Eye (tissue), 1 donor: ENCODE measurements around the gene TCHP.
A peak's percentile ranks its signal among the peaks of the same experiment; 100 is the strongest.
"Not testable (repeated sequence)": the region's sequence is repeated elsewhere in the genome, so short reads cannot be mapped to it uniquely, and the experiment has no call there.

Experiments used
- DNase-seq: peaks from one replicate; pipeline ENCODE4 v3.0.0-alpha.2; 2015

Gene TCHP

DNA sequence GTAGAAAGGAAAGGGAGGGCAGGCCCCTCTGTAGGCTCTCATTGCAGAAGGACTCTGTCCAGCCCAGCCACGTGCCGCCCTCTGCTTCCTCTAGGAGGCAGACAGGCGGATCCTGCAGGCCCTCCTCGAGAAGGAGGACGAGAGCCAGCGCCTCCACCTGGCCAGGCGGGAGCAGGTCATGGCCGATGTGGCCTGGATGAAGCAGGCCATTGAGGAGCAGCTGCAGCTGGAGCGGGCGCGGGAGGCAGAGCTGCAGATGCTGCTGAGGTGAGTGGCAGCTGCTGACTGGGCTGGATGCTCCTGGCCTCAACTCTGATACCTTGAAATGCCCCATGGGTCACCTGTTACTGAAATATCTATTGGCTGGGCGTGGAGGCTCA lies 10.9 kb downstream of the TCHP start:
- no peak for DNase-seq

GRCh38 chr12:109912855-109913321 lies 12.8 kb downstream of the TCHP start:
- DNase-seq: no peak

- no peak for DNase-seq
These were observed 14.4 kb downstream of the TCHP start for GRCh38 chr12:109914461-109914860.

- DNase-seq: no peak
These were observed 15.3 kb downstream of the TCHP start for GRCh38 chr12:109915171-109916040.

GRCh38 chr12:109916045-109916444 lies 16.0 kb downstream of the TCHP start:
- DNase-seq: no peak

- no peak for DNase-seq
These were observed 19.4 kb downstream of the TCHP start for GRCh38 chr12:109919456-109919855.

- DNase-seq: no peak
These were observed 20.2 kb downstream of the TCHP start for GRCh38 chr12:109920261-109920780.

DNA sequence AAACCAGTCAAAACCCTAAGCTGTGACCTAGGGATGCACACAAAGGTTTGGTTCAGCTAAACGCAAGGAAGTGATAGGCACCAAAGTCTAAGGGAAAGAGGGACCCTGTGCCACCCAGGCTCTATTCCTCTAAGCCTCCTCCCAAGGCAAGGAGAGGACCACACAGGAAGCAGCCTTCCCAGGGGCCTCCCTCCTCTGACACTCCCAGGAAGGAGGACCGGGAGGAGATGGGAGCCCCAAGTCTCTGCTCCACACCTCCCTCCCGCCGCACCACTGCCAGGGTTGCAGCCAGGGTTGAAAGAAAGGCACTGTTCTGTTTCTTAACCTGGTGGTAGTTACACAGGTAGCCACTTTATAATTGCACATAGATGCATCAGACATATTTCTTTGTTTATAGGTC lies 21.9 kb downstream of the TCHP start:
- no peak for DNase-seq

- no peak for DNase-seq
These were observed 23.0 kb downstream of the TCHP start for GRCh38 chr12:109923038-109923437.

DNA sequence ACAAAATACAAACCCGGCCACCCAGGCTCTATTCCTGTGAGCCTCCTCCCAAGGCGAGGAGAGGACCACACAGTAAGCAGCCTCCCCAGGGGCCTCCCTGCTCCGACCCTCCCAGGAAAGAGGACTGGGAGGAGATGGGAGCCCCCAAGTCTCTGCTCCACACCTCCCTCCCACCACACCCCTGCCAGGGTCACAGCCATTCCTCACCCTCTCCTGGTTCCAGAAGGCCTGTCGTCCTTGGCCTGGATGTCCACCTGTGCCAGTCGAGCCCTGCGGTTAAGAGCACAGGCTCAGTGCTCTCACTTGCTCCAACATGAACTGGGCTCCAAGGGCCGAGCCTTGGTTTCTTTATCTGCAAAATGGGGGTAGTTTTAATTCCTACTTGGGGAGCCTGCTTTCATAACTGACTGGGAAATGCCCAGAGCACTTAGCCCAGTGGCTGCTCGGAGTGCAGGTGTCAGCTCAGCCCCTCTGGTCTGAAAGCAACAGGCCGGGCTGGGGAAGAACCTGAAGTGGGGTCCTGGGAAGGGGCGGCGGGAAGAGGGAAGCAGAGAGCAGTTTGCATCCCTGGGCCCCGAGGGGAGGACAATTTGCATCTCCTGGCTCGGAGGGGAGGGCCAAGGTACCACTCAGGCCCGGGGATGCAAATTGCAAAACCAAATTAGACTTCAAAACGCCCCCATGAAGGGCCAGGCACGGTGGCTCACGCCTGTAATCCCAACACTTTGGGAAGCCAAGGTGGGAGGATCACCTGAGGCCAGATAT lies 23.6 kb downstream of the TCHP start:
- no peak for DNase-seq

DNA sequence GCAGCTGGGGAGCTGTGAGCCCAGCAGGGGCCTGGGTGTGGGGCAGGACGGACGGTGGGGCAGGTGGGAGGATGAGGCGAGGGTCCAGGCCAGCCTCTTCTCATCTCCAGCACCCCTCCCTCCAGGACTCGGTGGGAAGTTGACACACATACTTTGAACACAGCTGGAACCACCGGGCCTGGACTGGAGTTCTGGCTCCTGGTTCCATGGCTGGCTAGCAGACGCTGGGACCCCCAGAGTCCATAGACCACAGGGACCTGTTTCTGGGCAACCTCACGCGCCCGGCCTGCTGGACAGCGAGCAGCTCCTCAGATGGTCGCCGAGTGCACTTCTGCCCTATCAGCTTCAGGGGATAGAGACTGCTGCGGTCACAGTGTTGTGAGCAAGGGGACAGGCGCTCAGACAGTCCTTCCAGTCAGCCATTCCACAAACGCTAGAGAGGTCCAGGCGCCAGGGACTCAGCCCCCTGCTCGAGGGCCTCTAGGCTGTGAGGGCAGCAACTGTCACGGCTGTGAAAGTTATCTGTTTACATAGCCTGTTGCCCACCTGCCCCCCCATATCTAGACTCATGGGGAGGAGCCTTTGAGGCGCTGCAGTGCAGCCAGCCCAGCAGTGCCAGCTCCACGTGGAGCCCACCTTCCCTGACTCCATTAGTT lies 25.2 kb downstream of the TCHP start:
- peak; percentile 64 for DNase-seq

DNA sequence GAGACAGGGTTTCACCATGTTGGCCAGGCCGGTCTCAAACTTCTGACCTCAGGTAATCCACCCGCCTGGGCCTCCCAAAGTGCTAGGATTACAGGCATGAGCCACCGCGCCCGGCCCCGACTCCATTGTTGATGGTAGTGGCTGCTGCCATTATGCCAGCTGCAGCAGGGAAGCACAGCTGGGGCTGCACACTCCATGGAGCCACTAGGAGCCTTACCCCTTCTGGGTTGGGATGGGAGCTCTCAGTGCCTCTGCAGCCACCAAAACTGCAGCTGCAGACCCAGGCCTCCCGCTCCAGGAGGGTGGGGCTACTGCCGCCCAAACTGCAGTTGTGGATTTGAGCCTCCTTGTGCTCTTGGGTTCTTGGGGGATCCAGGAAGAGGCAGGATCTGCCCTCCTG lies 25.9 kb downstream of the TCHP start:
- DNase-seq: no peak

- DNase-seq: no peak
These were observed 26.6 kb downstream of the TCHP start for GRCh38 chr12:109926488-109927210.

GRCh38 chr12:109927622-109928021 lies 27.5 kb downstream of the TCHP start:
- DNase-seq: peak; percentile 48

- no peak for DNase-seq
These were observed 28.1 kb downstream of the TCHP start for GRCh38 chr12:109928058-109928656.

- not testable (repeated sequence) for DNase-seq
These were observed 29.3 kb downstream of the TCHP start for GRCh38 chr12:109929326-109929725.

- DNase-seq: no peak
These were observed 30.1 kb downstream of the TCHP start for GRCh38 chr12:109930028-109930800.

GRCh38 chr12:109931143-109931542 lies 31.1 kb downstream of the TCHP start:
- DNase-seq: no peak

- DNase-seq: no peak
These were observed 32.9 kb downstream of the TCHP start for GRCh38 chr12:109932878-109933503.

DNA sequence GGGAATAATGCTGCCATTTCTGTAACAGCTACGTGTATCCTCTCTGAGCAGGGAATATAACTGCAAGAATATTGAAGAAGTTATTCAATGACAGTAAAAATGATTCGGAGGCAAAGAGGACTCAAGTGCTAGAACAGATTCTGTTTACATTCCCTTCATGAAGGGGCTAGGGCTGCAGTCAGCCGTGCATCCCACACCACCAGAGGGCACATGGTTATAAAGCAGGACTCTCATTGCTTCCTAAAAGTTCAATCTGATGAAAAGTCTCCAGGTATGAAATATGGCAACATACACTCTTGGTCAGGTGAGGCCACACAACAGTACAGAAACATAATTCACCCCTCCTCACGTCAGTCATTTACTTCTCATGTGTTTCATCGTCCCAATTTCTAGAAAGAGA lies 34.0 kb downstream of the TCHP start:
- DNase-seq: no peak

GRCh38 chr12:109937371-109937770 lies 37.3 kb downstream of the TCHP start:
- no peak for DNase-seq
